SK-MEL-5 (cell line): Measurements from ENCODE around the gene CYSLTR2. TPM values are rescaled to one million over a fixed set of nuclear protein-coding genes. Genes with fewer than 3 reads are reported as not detected.

Experiments
- DNase-seq: peaks from one replicate; pipeline ENCODE4 v3.0.0-alpha.2; 2016; ENCODE audit warnings: low read depth, low spot score
- in situ Hi-C: cut with HindIII; loops from 2 replicates; pipeline ENCODE4 v1.10.0; 2016; ENCODE audit warnings: low sequenced_read_pairs, high pct_unique_total_duplicates, low pct_unique_long_range_greater_than_20kb
- total RNA-seq: library from RNA; depleted of rRNA; stranded (reverse); fragments of >200 nt; shearing (Covaris generic); gene quantifications from 2 replicates; pipeline ENCODE4 v1.2.3, GENCODE V29; 2014

CYSLTR2 gene
- total RNA-seq, 1 experiment from 2014 or later, result 23.6 TPM

DNA sequence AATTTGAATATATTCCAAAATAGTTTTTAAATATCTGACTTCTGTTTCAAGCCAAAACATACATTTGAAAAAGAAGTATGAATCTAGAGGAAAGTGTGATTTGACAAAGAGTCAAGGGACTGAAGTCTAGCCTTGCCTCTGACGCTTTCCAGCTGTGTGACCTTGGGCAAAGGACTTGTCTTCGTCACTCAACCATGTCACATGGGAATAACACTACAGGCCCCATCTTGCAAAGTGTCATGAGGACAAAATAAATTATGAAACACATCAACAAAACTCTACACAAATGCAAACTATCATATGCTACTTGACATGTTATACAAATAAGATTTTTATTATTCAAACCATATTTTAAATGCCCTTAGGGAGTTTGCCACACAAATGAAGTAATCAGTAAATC lies 73.0 kb downstream of the CYSLTR2 start:
- in situ Hi-C loops, result no loop called here
- DNase-seq, result peak; percentile 89

DNA sequence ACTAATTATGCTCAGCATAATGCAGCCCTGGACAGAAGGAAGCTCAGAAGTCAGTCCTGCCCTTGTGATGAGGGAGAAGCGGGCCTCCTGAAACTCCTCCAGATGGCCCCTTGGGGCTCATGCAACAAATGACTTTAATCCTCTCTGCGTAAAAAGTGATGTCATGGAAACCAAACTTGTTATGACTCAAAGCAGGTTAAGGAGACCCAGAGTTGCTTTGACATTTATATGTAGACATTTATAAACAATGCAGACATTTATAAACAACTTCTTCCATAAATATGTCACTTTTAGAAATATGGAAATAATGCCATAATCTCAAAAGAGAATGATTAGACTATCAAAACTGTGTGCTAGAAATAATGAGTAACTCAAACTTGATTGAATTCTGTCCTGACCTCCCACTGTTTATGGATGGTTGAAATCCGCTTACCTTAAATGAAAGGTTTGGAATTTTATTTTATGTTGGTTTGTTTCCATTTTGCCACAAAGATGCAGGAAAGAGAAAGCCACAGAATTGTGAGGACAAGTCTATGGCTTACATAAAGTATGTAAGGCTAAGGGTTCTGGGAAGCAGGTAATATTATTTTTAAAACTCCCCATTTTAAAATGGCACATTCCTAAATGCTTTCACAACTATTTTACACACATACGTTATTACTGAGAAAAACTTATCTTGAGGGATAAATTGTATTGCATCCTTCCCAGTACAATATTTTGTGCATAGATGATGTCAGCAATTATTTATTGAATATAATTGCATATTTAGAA lies 73.7 kb downstream of the CYSLTR2 start:
- in situ Hi-C loops, result no loop called here
- DNase-seq, result peak; percentile 99

DNA sequence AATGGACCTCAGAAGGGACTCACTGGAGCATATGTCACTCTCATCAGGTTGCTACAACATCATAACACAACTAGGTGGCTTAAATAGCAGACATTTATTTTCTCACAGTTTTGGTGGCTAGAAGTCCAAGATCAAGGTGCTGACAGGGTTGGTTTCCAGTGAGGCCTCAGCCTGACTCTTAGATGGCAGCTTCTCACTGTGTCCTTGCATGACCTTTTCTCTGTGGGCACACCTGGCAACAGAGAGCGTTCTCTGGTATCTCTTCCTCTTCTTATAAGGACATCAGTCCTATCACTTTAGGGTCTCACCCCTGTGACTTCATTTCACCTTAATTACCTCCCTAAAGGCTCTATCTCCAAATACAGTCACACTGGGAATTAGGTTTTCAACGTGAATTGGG lies 74.5 kb downstream of the CYSLTR2 start:
- no peak for DNase-seq
- in situ Hi-C loops, result no loop called here

DNA sequence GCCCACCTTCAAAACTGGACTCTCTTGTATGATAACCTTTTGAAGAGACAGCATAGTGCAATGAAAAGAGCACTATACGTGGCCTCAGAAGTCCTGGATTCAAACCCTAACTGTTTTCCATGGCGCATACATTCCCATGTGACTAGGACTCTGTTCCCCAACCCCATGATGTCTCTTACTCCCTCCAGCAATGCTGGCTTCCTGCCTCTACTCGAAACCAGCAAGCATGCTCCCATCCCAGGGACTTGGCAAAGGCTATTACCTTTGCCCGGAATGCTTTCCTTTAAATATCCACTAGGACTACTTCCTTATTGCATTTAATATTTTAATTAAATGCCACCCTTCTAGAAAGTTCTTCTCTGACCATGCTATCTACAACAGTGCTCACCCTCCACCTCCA lies 75.1 kb downstream of the CYSLTR2 start:
- in situ Hi-C loops, result no loop called here
- no peak for DNase-seq

DNA sequence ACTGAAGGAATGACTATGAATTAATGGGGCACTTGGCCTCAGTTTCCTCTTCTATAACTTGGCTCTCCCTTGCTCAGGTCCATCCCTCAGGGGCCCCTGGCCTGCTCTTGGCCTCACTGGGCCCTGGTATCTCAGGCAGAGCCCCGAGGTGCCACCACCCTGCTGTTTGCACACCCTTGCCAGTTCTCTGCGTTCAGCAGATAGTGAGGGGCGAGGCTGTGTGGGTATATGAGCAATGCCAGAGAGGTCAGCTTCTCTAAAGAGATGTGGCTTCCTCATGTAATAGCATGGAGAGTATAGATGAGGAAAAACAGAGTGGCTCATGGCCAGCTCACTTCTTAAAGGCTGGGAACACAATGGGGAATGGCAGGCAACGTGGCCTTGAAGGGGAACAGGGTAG lies 76.1 kb downstream of the CYSLTR2 start:
- in situ Hi-C loops, result no loop called here
- no peak for DNase-seq

DNA sequence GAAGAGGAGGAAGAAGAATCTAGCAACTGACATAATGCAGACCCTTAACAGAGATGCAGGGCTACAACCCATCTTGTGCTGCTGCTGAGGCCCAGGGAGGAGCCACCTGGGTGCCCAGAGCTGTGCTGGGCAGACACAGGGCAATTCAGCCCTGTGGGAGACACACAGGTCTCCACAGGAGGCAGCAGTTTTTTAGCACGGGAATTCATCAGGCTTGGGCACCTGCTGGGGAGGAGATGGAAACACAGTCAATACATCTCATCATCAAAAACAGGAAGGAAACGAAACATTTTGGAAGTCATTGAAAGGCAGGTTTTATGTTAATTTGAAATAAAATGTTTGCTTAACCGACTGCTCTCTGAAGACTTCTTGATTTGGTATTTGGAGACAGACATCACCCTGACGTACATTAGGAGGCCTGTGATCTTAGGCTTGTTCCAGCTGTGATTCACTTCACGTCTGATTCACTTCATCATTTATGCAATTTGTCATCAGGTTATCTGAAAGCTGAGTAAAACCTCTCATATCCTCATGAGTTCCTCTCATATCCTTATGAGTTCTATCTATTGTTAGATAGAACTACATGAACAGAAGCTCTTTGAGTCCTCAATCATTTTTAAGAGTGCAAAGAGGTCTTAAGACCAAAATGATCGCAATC lies 77.4 kb downstream of the CYSLTR2 start:
- in situ Hi-C loops, result no loop called here
- peak; percentile 97 for DNase-seq

DNA sequence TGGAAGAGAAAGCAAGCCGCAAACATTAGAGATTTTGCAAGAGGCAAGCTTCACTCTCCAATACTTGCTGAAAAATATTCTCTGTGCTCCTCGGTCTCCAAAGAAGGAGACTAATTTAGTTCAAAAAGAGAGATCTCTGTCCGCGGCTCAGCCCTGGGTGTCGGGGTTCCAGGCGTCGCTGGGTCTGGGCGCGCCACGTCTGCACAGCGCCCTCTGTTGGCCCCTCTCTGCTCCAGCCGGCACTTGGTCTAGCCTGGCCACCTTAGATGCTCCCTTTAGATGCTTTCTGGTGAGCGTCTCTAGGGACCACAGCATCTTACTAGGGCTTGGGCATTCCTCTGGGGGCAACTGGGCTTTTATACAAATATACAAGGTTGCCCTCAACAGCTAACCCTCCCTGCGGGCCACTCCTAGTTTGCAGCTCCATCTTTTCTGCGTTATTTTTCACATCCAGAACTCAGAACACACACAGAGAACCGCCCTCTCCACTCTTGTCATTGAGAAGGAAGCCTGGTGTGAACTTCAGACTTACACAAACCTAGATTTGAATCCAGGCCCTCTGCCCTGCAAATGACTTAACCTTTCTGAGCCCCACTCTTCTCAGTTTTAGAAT lies 78.3 kb downstream of the CYSLTR2 start:
- peak; percentile 83 for DNase-seq
- in situ Hi-C loops, result no loop called here

DNA sequence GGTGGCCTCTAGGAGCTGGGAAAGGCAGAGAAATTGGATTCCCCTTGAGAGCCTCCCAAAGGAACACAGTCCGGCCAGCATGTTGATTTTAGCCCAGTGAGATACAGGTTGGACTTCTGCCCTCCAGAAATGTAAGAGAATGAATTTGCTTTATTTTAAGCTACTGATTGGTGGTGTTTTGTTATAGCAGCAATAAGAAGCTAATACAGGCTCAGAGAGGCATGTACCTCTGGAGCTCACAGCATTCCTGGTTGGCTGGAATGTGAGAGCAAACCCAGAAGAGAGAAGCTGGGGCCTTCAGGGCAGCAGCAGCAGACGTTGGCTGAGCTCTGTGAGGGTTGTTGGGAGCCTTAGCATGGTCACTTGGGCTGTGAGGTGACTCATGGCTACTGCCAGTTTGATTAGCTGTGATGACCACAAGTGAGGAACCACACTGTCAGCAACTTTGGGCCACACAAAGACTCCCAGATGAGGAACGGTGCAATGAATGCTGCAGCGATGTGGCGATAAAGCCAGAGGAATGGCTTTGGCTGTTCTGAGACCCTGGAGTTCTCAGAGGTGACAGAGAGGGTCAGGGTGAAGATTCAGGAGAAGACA lies 80.1 kb downstream of the CYSLTR2 start:
- in situ Hi-C loops, result no loop called here
- DNase-seq, result no peak

DNA sequence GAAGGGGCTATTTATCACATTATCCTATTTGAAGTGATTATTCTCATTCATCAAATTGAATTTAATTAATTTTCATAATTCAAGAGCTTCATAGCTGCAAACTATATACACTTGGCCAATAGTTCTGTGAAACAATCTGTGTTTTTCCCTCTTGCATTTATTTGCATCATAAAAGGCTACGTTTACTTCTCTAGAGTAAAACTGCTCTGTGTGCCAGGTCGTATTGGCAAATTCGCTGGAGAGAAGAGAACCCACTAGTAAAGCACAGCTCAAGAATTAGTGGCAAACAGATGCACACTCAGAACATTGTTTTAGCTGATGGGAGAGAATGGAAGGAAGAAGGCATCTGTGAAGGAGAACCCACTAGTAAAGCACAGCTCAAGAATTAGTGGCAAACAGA lies 81.8 kb downstream of the CYSLTR2 start:
- DNase-seq, result no peak
- in situ Hi-C loops, result no loop called here

DNA sequence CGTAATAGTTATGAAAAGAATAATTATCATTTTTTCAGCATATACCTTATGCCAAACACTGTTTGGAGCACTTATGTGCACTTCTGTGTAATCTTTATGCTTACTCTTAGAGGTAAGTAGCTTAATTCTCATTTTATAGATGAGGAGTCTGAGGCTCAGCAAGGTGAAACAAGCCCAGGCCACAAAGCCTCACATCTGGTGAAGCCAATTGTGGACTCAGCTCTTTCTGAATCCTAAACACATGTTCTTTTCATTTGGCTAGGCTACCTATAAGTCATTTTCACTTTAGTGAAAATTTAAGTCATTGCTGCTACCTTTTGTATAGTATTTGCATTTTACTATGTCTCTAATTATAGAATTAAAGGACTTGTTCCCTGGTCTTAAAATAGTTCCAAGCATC lies 84.0 kb downstream of the CYSLTR2 start:
- DNase-seq, result no peak
- in situ Hi-C loops, result no loop called here

DNA sequence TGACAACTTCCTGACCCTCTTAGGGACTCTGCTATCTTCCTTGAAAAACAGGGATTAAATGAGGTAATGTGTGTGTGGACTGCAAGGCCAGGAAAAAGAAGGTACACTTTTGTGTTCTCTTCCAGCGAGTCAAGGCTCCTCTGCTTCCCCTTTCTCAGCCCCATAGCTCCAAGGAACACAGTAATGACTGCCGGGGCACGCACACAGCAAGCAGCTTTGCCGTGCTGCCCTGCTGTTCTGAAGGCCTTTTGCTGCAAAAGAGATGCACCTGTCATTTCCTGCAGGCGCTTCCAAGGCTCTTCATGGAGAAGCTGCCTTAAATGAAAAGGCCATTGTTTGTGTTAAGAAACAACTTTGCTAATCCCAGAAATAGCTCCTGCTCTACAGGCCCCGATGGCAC lies 84.6 kb downstream of the CYSLTR2 start:
- in situ Hi-C loops, result no loop called here
- no peak for DNase-seq

DNA sequence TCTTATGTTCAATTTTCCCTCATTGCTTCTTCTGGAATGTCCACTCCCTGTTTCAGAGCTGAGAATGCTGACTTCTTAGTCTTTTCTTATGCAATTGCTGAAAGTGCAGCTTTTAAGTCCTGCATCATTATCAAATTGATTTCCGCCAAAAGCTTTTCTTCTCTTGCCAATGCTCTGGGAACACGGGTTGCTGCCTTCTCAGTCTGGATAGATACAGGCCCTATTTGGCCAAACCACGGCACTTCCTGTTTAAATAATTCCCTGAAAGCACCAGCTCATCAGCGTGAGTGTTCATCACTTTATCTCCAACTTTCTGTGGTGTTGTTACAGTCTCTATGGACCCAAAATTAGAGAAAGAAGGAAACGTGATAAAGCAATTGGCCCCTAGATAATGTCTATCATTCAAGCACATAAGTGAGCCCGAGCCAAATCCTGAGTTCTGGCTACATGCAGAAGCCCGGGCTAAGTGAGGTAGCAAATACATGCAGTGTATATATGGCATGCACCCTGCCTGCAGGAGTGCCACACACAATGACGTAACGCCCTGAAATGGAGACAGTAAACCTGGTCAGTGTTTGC lies 85.7 kb downstream of the CYSLTR2 start:
- in situ Hi-C loops, result no loop called here
- DNase-seq, result no peak

DNA sequence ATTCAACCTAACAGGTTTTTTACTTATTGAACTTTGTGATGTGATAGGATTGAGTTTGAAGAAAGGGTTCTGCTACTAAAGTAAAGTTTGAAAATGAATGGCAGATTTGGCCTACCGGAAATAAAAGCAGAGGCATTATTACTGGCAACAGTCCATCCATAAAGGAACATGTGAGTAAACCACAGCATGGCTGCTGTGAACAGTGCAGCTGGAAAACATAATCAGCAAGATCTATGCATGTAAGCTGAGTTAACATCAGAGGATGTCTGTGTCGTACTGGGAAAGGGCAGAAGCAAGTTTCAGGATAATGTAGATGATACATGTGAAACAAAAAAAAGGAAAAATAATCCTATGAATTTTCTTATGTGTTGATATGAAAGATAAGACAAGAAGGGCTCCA lies 87.6 kb downstream of the CYSLTR2 start:
- DNase-seq, result no peak
- in situ Hi-C loops, result no loop called here

DNA sequence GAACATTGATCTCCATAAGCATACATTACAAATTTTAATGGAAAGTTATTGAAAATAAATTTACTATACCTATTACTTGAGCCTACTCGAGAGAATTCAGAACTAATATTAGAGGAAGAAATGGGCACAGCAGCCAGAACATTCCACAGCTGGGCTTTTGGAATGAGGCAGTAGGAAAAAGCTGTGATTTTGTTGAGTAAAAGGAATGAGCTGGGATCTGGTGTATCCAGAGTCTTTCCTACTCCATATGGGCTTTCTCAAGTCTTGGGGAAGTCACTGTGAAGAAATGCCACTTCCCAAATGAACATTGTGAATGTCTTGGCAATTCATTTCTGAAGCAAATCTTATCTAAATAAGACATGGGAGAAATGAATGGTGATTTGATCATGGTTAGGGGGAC lies 93.1 kb downstream of the CYSLTR2 start:
- no peak for DNase-seq
- in situ Hi-C loops, result no loop called here

DNA sequence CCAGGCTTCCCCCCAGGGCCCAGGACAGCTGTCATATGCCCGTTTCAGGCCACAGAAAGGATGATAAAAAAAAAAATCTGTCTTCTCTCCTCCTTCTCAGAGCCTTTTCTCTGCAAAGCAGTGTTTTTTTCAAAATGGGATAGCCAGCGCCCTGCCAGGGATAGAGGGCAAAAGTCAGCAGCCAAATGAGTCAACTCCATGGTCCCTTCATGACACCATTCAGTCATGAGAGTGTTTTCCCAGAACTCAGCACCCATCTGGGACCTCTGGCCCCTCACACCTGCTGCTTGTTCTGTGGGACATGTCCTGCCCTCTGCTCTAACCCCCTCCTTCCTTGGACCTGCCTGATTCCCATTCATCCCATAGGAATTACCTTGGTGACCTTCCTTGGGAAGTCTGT lies 95.0 kb downstream of the CYSLTR2 start:
- in situ Hi-C loops, result no loop called here

DNA sequence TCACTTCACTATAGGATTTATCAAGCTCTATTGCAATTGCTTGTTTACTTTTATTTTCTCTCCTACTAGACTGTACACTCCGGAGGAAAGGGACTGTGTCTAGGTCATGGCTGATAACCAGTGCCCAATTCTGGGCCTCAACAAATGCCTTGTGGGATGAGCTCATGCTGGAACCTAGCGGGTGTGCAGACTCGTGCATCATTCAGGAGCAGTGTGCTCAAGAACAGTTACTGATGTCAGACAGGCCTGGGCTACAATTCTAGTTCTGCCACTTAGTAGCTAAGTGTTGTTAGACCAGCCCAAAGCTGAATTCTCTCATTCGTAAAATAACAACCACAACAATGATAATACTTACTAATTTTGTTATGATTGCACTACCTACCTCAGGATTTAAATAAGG lies 95.4 kb downstream of the CYSLTR2 start:
- DNase-seq, result no peak
- in situ Hi-C loops, result no loop called here

More for the DNA sequence above, 95.0 kb downstream of the CYSLTR2 start:
- no peak for DNase-seq

DNA sequence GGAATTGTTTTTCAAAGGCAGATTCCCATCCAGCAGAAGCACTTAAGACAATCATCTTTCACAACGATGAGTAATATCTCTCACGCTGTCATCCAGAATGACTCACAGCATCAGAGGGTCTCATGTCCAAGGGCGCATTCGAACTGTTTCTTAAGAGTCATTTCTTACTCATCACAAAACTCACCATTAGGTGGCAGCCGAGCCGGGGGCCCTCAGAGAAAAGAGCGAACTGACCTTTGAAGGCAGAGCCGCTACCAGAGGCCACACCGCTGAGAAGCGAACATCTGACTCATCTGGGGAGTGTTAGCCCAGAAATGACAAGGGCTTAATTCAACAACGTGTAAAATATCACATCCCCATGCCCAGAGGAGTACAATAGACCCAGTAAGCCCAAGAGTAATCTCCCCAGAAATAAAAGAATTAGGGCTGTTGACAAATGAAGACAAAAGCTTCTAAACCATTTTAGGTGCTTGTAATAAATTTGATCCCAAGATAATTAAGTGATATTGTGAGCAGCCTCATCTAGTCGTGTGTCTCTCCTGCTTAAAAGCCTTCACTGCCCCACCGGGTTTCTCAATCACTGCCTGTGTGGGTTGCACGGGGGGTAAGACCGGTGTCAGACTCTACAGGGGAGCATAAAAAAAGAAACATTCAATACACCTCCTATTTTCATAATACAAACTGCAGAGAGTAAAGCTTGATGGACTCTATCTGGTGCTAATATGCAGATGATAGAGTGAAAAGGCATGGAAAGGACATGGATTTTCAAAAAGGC lies 96.2 kb downstream of the CYSLTR2 start:
- in situ Hi-C loops, result no loop called here
- DNase-seq, result peak; percentile 99
